ENCODE results near the gene AKAP14.

GRCh38 chrX:119948381-119948780 is 52.7 kb downstream of the AKAP14 start:
- no peak for TF ChIP-seq CTCF (IDR thresholded peaks at IDR 0.05)
- TF ChIP-seq POLR2A (IDR thresholded peaks at IDR 0.05): no peak
